Bronchial epithelial cell (primary cell): ENCODE results near the gene CCDC40. TPM values are rescaled to one million over a fixed set of nuclear protein-coding genes. Genes with fewer than 3 reads are reported as not detected.
A peak's percentile ranks its signal among the peaks of the same experiment; 100 is the strongest.

ENCODE experiments used
- DNase-seq: peaks from one replicate; pipeline ENCODE4 v3.0.0-alpha.2; 2010; ENCODE audit warnings: low read depth
- FAIRE-seq: peaks from 2 replicates; lab custom pipeline; 2011; peaks lifted over from hg19 to GRCh38; lab: Jason Lieb, UNC
- H3K27me3 ChIP-seq: 2 replicates; pipeline ENCODE4 v1.5.1; 2011; ENCODE audit warnings: low read length; ENCODE audit not compliant: control insufficient read depth, insufficient read depth
- H3K36me3 ChIP-seq: 2 replicates; pipeline ENCODE4 v1.5.1; 2011; ENCODE audit warnings: low read length; ENCODE audit not compliant: control insufficient read depth, insufficient read depth
- H3K4me3 ChIP-seq: 2 replicates; pipeline ENCODE4 v1.5.1; 2011; ENCODE audit warnings: mild to moderate bottlenecking, low read depth, low read length, control low read depth
- total RNA-seq: library from RNA; depleted of rRNA; stranded (reverse); fragments of >200 nt; gene quantifications from 2 replicates; pipeline ENCODE4 v1.2.1, GENCODE V29; 2014
- TF ChIP-seq, protein P1 (sequence below): IDR thresholded peaks from 2 replicates; pipeline ENCODE4 v1.5.1; 2011; ENCODE audit warnings: mild to moderate bottlenecking, moderate library complexity, low read length, control low read depth, inconsistent platforms; ENCODE audit not compliant: insufficient read depth, severe bottlenecking

Gene CCDC40
- total RNA-seq, 1 donor from 2014 or later, result 0.79 TPM

DNA sequence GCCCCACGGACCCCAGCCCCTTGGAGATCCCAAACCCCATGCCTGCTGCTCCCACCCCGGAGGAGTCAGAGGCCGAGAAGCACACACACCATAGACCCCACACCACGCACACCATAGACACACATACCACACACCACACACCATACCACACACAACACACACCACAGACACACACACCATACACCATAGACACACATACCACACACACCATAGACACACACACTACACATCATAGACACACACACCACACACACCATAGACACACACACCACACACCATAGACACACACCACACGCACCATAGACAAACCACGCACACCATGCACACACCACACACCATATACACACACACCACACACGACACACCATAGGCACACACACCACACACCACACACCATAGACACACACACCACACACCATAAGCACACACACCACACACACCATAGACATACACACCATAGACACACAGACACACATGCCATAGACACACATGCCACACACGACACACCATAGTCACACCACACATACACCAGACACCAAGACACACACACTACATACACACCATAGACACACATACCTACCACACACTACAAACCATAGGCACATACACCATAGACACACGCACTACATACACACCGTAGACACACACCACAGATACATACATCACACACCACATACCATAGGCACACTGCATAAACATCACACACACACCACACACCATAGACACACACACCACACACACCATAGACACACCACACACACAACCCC is 12.1 kb upstream of the CCDC40 start:
- FAIRE-seq (peak; percentile 100), DNase-seq (no peak)
- Histone ChIP-seq H3K27me3 (no peaks in the 10 kb centered on the region), H3K36me3 (no peaks in the 10 kb centered on the region), H3K4me3 (no peak overlapping the region)
- TF ChIP-seq, protein P1, sequence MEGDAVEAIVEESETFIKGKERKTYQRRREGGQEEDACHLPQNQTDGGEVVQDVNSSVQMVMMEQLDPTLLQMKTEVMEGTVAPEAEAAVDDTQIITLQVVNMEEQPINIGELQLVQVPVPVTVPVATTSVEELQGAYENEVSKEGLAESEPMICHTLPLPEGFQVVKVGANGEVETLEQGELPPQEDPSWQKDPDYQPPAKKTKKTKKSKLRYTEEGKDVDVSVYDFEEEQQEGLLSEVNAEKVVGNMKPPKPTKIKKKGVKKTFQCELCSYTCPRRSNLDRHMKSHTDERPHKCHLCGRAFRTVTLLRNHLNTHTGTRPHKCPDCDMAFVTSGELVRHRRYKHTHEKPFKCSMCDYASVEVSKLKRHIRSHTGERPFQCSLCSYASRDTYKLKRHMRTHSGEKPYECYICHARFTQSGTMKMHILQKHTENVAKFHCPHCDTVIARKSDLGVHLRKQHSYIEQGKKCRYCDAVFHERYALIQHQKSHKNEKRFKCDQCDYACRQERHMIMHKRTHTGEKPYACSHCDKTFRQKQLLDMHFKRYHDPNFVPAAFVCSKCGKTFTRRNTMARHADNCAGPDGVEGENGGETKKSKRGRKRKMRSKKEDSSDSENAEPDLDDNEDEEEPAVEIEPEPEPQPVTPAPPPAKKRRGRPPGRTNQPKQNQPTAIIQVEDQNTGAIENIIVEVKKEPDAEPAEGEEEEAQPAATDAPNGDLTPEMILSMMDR, result no peak

DNA sequence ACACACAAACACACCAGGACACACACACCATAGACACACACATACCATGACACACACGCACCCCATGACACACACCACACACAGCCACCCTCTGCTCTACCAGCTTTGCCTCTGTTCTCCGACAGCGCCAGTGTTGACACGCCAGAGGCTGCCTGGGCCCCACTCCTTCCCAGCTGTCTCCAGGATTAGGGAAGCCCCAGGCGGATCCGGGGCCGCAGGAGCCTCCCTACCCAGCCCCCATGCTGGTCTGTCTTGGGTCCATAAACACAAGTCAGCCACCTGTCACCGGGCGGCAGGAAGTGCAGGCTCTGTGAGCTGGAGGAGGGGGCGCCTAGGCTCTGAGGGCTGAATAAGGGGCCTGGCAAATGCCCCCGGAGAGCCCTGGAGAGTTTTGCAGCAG is 11.3 kb upstream of the CCDC40 start:
- TF ChIP-seq, protein P1, result no peak
- no peak for FAIRE-seq

DNA sequence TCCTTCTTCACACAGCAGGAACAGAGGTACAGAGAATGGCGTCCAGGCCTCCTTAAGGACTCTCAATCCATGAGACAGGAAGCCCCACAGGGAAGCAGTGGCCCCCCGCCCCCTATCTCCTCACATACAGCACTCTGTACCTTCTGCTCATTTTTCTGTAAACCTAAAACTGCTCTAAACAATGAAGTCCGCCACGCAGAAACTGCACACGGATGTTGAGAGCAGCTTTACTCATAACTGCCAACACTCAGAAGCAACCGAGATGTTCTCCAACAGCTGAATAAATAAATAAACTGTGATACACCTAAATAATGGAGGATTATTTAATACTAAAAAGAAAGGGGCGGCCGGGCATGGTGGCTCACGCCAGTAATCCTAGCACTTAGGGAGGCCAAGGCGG is 10.6 kb upstream of the CCDC40 start:
- Histone ChIP-seq H3K36me3 (no peaks in the 10 kb centered on the region), H3K4me3 (no peak overlapping the region), H3K27me3 (no peaks in the 10 kb centered on the region)
- TF ChIP-seq, protein P1, result no peak
- no peak for DNase-seq
- FAIRE-seq, result no peak

More for the DNA sequence above, 11.3 kb upstream of the CCDC40 start:
- Histone ChIP-seq H3K27me3 (no peaks in the 10 kb centered on the region), H3K36me3 (no peaks in the 10 kb centered on the region), H3K4me3 (no peak overlapping the region)
- DNase-seq, result peak; percentile 66

DNA sequence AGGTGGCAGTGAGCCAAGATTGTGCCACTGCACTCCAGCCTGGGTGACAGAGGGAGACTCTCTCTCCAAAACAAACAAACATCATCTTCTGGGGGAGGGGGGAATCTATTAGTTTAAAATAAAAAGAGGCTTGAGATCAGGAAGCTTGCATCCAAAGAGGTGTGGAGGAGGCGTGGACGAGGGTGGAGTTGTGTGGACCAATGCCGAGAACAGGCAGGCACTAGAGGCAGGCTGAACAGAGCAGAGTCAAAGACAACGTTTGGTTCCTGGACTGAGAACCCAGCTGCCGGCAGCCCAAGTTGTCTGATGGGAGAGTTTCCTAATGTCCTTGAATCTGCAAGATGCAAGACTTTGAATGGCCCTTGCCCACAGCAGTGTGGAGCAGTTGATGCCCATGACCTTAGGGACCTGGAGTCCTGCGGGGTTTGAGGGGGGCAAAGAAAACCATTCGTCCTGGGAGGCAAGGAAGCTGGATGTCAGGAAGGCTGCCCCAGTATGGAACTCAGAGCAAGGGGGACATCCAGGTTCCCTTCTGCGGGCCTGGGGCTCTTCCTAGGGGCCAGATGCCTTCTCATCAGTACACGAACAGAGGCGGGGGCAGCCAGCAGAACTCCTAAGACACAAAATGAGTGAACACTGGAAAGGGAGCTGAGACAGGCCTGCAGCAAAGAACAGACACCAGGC is 9.9 kb upstream of the CCDC40 start:
- FAIRE-seq (no peak), DNase-seq (no peak)
- H3K36me3 ChIP-seq, result no peaks in the 10 kb centered on the region
- no peak overlapping the region for H3K4me3 ChIP-seq
- no peaks in the 10 kb centered on the region for H3K27me3 ChIP-seq
- TF ChIP-seq, protein P1, result no peak

DNA sequence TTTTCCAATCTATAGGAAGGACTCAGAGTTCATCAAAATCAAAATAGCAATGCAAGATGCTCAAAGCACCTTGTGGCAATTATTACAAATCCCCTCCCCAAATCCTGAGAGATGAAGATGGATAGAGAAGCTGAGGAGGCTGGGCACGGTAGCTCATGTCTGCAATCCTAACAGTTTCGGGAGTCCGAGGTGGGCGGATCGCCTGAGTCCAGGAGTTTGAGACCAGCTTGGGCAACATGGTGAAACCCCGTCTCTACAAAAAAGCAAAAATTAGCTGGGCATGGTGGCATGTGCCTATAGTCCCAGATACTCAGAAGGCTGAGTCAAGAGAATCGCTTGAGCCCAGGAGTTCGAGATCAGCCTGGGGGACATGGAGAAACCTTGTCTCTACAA is 9.4 kb upstream of the CCDC40 start:
- Histone ChIP-seq H3K27me3 (no peaks in the 10 kb centered on the region), H3K36me3 (no peaks in the 10 kb centered on the region), H3K4me3 (no peak overlapping the region)
- DNase-seq (no peak), FAIRE-seq (no peak)
- TF ChIP-seq, protein P1, result no peak
